ENCODE measurements around the gene CHAC1. TPM values are rescaled to one million over a fixed set of nuclear protein-coding genes. Genes with fewer than 3 reads are reported as not detected.

CHAC1 gene
- total and polyA plus RNA-seq, 2 donors (not counting 1 experiment from before 2014, with no cell fraction given), result 7.5 to 62.6 TPM

DNA sequence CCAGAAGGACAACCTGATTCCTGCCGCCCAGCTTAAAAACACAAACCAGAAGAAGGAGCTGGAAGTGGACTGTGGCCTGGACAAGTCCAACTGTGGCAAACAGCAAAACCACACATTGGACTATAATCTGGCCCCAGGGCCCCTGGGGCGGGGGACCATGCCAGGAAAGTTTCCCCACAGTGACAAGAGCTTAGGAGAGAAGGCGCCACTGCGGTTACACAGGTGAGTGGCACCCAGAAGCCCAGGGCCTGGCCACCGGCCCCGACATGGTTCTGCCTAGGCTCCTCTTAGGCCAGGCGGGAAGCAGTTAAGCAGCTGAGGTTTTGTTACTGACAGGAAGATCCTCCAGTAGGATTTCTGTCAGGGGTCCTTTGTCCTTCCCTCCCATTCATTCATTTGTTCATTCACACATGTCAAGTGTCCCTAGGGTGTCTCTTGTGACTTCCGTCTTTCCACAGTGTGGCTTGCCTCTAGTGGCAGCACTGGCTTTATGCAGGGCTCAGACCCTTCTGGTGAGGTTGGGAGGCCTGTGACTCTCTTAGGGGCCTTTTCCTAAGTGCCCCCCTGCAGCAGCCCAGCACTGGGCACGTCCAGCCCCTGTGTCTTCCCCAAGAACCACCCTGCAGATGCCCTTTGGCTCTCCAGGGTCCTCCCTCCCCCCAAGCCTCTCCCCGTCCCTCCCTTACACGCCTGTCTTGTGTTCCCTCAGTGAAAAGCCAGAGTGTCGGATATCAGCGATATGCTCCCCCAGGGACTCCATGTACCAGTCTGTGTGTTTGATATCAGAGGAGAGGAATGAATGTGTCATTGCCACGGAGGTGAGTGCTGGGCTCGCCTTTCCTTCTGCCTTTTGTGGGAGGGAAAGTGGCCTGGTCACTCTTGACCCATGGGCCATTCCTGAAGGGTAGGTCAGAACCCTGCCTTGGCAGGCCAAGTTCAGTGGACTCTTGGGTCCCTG, 16.3 kb upstream of the CHAC1 start:
- H3K79me2 ChIP-seq (ENCODE audit: control insufficient read depth, insufficient read depth, low read length), result no peaks in the 10 kb centered on the region
- no peak overlapping the region for H2AFZ ChIP-seq (ENCODE audit: low read length)
- H3K27me3 ChIP-seq (ENCODE audit: control insufficient read depth, insufficient read depth, low read length), result no peaks in the 10 kb centered on the region
- no peak for TF ChIP-seq EZH2 (IDR thresholded peaks at IDR 0.05; ENCODE audit: low read length, missing control alignments)
- TF ChIP-seq, protein P1, sequence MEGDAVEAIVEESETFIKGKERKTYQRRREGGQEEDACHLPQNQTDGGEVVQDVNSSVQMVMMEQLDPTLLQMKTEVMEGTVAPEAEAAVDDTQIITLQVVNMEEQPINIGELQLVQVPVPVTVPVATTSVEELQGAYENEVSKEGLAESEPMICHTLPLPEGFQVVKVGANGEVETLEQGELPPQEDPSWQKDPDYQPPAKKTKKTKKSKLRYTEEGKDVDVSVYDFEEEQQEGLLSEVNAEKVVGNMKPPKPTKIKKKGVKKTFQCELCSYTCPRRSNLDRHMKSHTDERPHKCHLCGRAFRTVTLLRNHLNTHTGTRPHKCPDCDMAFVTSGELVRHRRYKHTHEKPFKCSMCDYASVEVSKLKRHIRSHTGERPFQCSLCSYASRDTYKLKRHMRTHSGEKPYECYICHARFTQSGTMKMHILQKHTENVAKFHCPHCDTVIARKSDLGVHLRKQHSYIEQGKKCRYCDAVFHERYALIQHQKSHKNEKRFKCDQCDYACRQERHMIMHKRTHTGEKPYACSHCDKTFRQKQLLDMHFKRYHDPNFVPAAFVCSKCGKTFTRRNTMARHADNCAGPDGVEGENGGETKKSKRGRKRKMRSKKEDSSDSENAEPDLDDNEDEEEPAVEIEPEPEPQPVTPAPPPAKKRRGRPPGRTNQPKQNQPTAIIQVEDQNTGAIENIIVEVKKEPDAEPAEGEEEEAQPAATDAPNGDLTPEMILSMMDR (conservative IDR thresholded peaks at IDR 0.05 in 1 of 2, IDR thresholded peaks at IDR 0.05 in 1 of 2; ENCODE audit: low read depth in 1 of 2, low read length in 2 of 2), result no peak
- no peaks in the 10 kb centered on the region for H3K36me3 ChIP-seq (ENCODE audit: control insufficient read depth, insufficient read depth, low read length)
- no peak overlapping the region for H3K9ac ChIP-seq (ENCODE audit: insufficient read depth, low read length)
- no peak overlapping the region for H3K4me3 ChIP-seq (replicated peaks in 1 of 4; ENCODE audit: control extremely low read depth in 1 of 4, insufficient read depth in 1 of 4, low read depth in 3 of 4, low read length in 4 of 4)
- H3K27ac ChIP-seq (ENCODE audit: insufficient read depth, low read length), result no peak overlapping the region
- no peaks in the 10 kb centered on the region for H3K9me3 ChIP-seq (ENCODE audit: control insufficient read depth, insufficient read depth, low read depth, low read length)
- H3K4me2 ChIP-seq (ENCODE audit: extremely low read depth, insufficient read depth, low read length), result no peak overlapping the region
- DNase-seq (ENCODE audit: low read depth in 2 of 2), result peak in 1 of 2 donors; percentile 60
- no peaks in the 10 kb centered on the region for H4K20me1 ChIP-seq (ENCODE audit: control insufficient read depth, extremely low read depth, insufficient read depth, low read length)
- H3K4me1 ChIP-seq (ENCODE audit: control insufficient read depth, extremely low read depth, insufficient read depth, low read length), result peaks cover 21% of the 10 kb centered on the region

DNA sequence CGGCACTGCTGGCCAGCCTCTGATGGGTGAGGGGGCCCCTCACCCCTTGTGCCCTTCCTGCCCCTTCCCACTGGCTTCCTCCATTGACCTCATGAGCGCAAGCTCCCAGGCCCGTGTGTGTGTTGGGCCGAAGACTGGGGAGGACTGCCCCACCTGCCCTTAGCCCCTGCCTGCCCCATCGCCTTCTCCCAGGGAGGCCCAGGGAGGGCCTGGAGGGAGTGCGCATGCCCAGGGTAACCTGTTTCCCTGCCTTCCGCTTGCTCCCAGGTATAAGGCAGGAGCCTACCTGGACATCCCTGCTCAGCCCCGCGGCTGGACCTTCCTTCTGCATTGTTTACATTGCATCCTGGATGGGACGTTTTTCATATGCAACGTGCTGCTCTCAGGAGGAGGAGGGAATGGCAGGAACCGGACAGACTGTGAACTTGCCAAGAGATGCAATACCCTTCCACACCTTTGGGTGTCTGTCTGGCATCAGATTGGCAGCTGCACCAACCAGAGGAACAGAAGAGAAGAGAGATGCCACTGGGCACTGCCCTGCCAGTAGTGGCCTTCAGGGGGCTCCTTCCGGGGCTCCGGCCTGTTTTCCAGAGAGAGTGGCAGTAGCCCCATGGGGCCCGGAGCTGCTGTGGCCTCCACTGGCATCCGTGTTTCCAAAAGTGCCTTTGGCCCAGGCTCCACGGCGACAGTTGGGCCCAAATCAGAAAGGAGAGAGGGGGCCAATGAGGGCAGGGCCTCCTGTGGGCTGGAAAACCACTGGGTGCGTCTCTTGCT, 15.3 kb upstream of the CHAC1 start:
- no peak for TF ChIP-seq EZH2 (IDR thresholded peaks at IDR 0.05; ENCODE audit: low read length, missing control alignments)
- TF ChIP-seq, protein P1 (conservative IDR thresholded peaks at IDR 0.05 in 1 of 2, IDR thresholded peaks at IDR 0.05 in 1 of 2; ENCODE audit: low read depth in 1 of 2, low read length in 2 of 2), result peak in 1 of 2 donors; percentile 40
- Histone ChIP-seq H3K9ac (ENCODE audit: insufficient read depth, low read length) (no peak overlapping the region), H3K79me2 (ENCODE audit: control insufficient read depth, insufficient read depth, low read length) (no peaks in the 10 kb centered on the region), H4K20me1 (ENCODE audit: control insufficient read depth, extremely low read depth, insufficient read depth, low read length) (no peaks in the 10 kb centered on the region), H3K4me3 (replicated peaks in 1 of 4; ENCODE audit: control extremely low read depth in 1 of 4, insufficient read depth in 1 of 4, low read depth in 3 of 4, low read length in 4 of 4) (no peak overlapping the region), H3K9me3 (ENCODE audit: control insufficient read depth, insufficient read depth, low read depth, low read length) (no peaks in the 10 kb centered on the region), H3K27ac (ENCODE audit: insufficient read depth, low read length) (no peak overlapping the region), H3K4me1 (ENCODE audit: control insufficient read depth, extremely low read depth, insufficient read depth, low read length) (peaks cover 24% of the 10 kb centered on the region), H3K4me2 (ENCODE audit: extremely low read depth, insufficient read depth, low read length) (no peak overlapping the region), H2AFZ (ENCODE audit: low read length) (no peak overlapping the region), H3K36me3 (ENCODE audit: control insufficient read depth, insufficient read depth, low read length) (no peaks in the 10 kb centered on the region), H3K27me3 (ENCODE audit: control insufficient read depth, insufficient read depth, low read length) (no peaks in the 10 kb centered on the region)
- DNase-seq (ENCODE audit: low read depth in 2 of 2), result no peak

DNA sequence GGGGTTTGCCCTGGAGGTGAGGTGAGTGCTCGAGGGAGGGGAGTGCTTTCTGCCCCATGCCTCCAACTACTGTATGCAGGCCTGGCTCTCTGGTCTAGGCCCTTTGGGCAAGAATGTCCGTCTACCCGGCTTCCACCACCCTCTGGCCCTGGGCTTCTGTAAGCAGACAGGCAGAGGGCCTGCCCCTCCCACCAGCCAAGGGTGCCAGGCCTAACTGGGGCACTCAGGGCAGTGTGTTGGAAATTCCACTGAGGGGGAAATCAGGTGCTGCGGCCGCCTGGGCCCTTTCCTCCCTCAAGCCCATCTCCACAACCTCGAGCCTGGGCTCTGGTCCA, 14.8 kb upstream of the CHAC1 start:
- no peak overlapping the region for H3K4me3 ChIP-seq (replicated peaks in 1 of 4; ENCODE audit: control extremely low read depth in 1 of 4, insufficient read depth in 1 of 4, low read depth in 3 of 4, low read length in 4 of 4)
- TF ChIP-seq, protein P1 (conservative IDR thresholded peaks at IDR 0.05 in 1 of 2, IDR thresholded peaks at IDR 0.05 in 1 of 2; ENCODE audit: low read depth in 1 of 2, low read length in 2 of 2), result no peak
- no peak for TF ChIP-seq EZH2 (IDR thresholded peaks at IDR 0.05; ENCODE audit: low read length, missing control alignments)
- no peaks in the 10 kb centered on the region for H4K20me1 ChIP-seq (ENCODE audit: control insufficient read depth, extremely low read depth, insufficient read depth, low read length)
- no peaks in the 10 kb centered on the region for H3K27me3 ChIP-seq (ENCODE audit: control insufficient read depth, insufficient read depth, low read length)
- no peaks in the 10 kb centered on the region for H3K79me2 ChIP-seq (ENCODE audit: control insufficient read depth, insufficient read depth, low read length)
- DNase-seq (ENCODE audit: low read depth in 2 of 2), result no peak
- H3K4me2 ChIP-seq (ENCODE audit: extremely low read depth, insufficient read depth, low read length), result no peak overlapping the region
- no peak overlapping the region for H3K27ac ChIP-seq (ENCODE audit: insufficient read depth, low read length)
- H3K4me1 ChIP-seq (ENCODE audit: control insufficient read depth, extremely low read depth, insufficient read depth, low read length), result peaks cover 24% of the 10 kb centered on the region
- H2AFZ ChIP-seq (ENCODE audit: low read length), result no peak overlapping the region
- H3K9me3 ChIP-seq (ENCODE audit: control insufficient read depth, insufficient read depth, low read depth, low read length), result no peaks in the 10 kb centered on the region
- H3K9ac ChIP-seq (ENCODE audit: insufficient read depth, low read length), result no peak overlapping the region
- H3K36me3 ChIP-seq (ENCODE audit: control insufficient read depth, insufficient read depth, low read length), result no peaks in the 10 kb centered on the region

All from fibroblast of lung (primary cell).